Measurements from ENCODE around the gene PITPNC1.
"Not testable (repeated sequence)": the region's sequence is repeated elsewhere in the genome, so short reads cannot be mapped to it uniquely, and the experiment has no call there.

DNA sequence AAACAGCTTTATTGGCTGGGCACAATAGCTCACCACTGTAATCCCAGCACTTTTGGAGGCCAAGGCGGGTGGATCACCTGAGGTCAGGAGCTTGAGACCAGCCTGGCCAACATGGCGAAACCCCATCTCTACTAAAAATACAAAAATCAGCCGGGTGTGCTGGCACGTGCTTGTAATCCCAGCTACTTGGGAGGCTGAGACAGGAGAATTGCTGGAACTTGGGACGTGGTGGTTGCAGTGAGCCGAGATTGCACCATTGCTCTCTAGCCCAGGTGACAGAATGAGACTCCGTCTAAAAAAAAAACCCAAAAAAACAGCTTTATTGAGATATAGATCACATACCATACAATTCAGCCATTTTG is 274.1 kb downstream of the PITPNC1 start:
- TF ChIP-seq, protein P1, sequence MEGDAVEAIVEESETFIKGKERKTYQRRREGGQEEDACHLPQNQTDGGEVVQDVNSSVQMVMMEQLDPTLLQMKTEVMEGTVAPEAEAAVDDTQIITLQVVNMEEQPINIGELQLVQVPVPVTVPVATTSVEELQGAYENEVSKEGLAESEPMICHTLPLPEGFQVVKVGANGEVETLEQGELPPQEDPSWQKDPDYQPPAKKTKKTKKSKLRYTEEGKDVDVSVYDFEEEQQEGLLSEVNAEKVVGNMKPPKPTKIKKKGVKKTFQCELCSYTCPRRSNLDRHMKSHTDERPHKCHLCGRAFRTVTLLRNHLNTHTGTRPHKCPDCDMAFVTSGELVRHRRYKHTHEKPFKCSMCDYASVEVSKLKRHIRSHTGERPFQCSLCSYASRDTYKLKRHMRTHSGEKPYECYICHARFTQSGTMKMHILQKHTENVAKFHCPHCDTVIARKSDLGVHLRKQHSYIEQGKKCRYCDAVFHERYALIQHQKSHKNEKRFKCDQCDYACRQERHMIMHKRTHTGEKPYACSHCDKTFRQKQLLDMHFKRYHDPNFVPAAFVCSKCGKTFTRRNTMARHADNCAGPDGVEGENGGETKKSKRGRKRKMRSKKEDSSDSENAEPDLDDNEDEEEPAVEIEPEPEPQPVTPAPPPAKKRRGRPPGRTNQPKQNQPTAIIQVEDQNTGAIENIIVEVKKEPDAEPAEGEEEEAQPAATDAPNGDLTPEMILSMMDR (IDR thresholded peaks at IDR 0.05) = not testable (repeated sequence)
- not testable (repeated sequence) for TF ChIP-seq POLR2A (IDR thresholded peaks at IDR 0.05; ENCODE audit: low read depth); POLR2AphosphoS5 (IDR thresholded peaks at IDR 0.05)

Measured in esophagus muscularis mucosa (tissue), 3 donors.